ENCODE data around the gene CHID1.

Gene CHID1

DNA sequence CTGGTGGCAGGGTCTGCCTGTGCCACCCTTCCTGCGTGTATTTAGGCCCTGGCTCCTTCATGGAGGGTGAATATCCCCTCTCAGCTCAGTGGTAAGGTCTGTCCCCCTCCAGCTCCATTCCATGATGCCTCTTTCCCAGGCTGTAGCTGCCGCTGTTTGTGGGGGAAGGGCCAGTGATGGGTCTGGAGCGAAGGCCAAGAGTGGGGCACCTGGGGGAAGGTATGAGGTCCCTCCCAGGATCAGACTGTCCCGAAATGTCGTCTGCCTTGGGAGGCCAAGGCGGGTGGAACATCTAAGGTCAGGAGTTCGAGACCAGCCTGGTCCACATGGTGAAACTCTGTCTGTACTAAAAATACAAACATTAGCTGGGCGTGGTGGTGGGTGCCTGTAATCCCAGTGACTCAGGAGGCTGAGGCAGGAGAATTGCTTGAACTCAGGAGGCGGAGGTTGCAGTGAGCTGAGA is 76.7 kb downstream of the CHID1 start:
- peak overlapping the region; percentile 97 for H3K4me2 ChIP-seq (ENCODE audit: low read length)
- peaks cover 30% of the 10 kb centered on the region for H3K36me3 ChIP-seq (ENCODE audit: insufficient read depth, low read length)
- H3K9ac ChIP-seq (ENCODE audit: low read depth, low read length) = peak overlapping the region; percentile 97
- H3K9me3 ChIP-seq (replicated peaks; ENCODE audit: low read length) = no peaks in the 10 kb centered on the region
- peaks cover 79% of the 10 kb centered on the region for H3K4me1 ChIP-seq (ENCODE audit: control insufficient read depth, insufficient read depth, low read length)
- no peaks in the 10 kb centered on the region for H3K27me3 ChIP-seq (ENCODE audit: control insufficient read depth, insufficient read depth, low read length)
- peak overlapping the region; percentile 92 for H3K4me3 ChIP-seq (ENCODE audit: low read length)

GRCh38 chr11:833114-833791 is 77.4 kb downstream of the CHID1 start:
- no peaks in the 10 kb centered on the region for H3K9me3 ChIP-seq (replicated peaks; ENCODE audit: low read length)
- H3K9ac ChIP-seq (ENCODE audit: low read depth, low read length) = peak overlapping the region; percentile 97
- H3K4me1 ChIP-seq (ENCODE audit: control insufficient read depth, insufficient read depth, low read length) = peaks cover 76% of the 10 kb centered on the region
- peak overlapping the region; percentile 97 for H3K4me2 ChIP-seq (ENCODE audit: low read length)
- peaks cover 24% of the 10 kb centered on the region for H3K36me3 ChIP-seq (ENCODE audit: insufficient read depth, low read length)
- H3K4me3 ChIP-seq (ENCODE audit: low read length) = peak overlapping the region; percentile 92
- H3K27me3 ChIP-seq (ENCODE audit: control insufficient read depth, insufficient read depth, low read length) = no peaks in the 10 kb centered on the region

GRCh38 chr11:832529-833113 is 78.0 kb downstream of the CHID1 start, which contains the start of gene CD151:
Gene CD151 (plus strand): TSS chr11:832952. CDS start chr11:836070, 3,118 bp downstream.
- Histone ChIP-seq H3K36me3 (ENCODE audit: insufficient read depth, low read length) (peaks cover 19% of the 10 kb centered on the region), H3K27me3 (ENCODE audit: control insufficient read depth, insufficient read depth, low read length) (peaks cover under 1% of the 10 kb centered on the region), H3K4me2 (ENCODE audit: low read length) (peak within 1 kb of the TSS; percentile 98), H3K9ac (ENCODE audit: low read depth, low read length) (peak within 1 kb of the TSS; percentile 97), H3K9me3 (replicated peaks; ENCODE audit: low read length) (no peaks in the 10 kb centered on the region), H3K4me3 (ENCODE audit: low read length) (peak within 1 kb of the TSS; percentile 92), H3K4me1 (ENCODE audit: control insufficient read depth, insufficient read depth, low read length) (peaks cover 72% of the 10 kb centered on the region)

GRCh38 chr11:831961-832528 is 78.6 kb downstream of the CHID1 start:
- peak overlapping the region; percentile 77 for H3K4me3 ChIP-seq (ENCODE audit: low read length)
- H3K36me3 ChIP-seq (ENCODE audit: insufficient read depth, low read length) = peaks cover 13% of the 10 kb centered on the region
- H3K9ac ChIP-seq (ENCODE audit: low read depth, low read length) = peak overlapping the region; percentile 73
- H3K4me2 ChIP-seq (ENCODE audit: low read length) = peak overlapping the region; percentile 98
- peaks cover 72% of the 10 kb centered on the region for H3K4me1 ChIP-seq (ENCODE audit: control insufficient read depth, insufficient read depth, low read length)
- peaks cover 2% of the 10 kb centered on the region for H3K27me3 ChIP-seq (ENCODE audit: control insufficient read depth, insufficient read depth, low read length)
- H3K9me3 ChIP-seq (replicated peaks; ENCODE audit: low read length) = no peaks in the 10 kb centered on the region

GRCh38 chr11:831118-831864 is 79.3 kb downstream of the CHID1 start:
- H3K36me3 ChIP-seq (ENCODE audit: insufficient read depth, low read length) = peaks cover 5% of the 10 kb centered on the region
- H3K9ac ChIP-seq (ENCODE audit: low read depth, low read length) = peak overlapping the region; percentile 73
- peak overlapping the region; percentile 77 for H3K4me3 ChIP-seq (ENCODE audit: low read length)
- peaks cover 2% of the 10 kb centered on the region for H3K27me3 ChIP-seq (ENCODE audit: control insufficient read depth, insufficient read depth, low read length)
- H3K4me1 ChIP-seq (ENCODE audit: control insufficient read depth, insufficient read depth, low read length) = peaks cover 69% of the 10 kb centered on the region
- peak overlapping the region; percentile 98 for H3K4me2 ChIP-seq (ENCODE audit: low read length)
- H3K9me3 ChIP-seq (replicated peaks; ENCODE audit: low read length) = no peaks in the 10 kb centered on the region

- Histone ChIP-seq H3K4me3 (ENCODE audit: low read length) (no peak overlapping the region), H3K9ac (ENCODE audit: low read depth, low read length) (no peak overlapping the region), H3K9me3 (replicated peaks; ENCODE audit: low read length) (no peaks in the 10 kb centered on the region), H3K4me1 (ENCODE audit: control insufficient read depth, insufficient read depth, low read length) (peaks cover 67% of the 10 kb centered on the region), H3K4me2 (ENCODE audit: low read length) (peak overlapping the region; percentile 98), H3K36me3 (ENCODE audit: insufficient read depth, low read length) (peaks cover 4% of the 10 kb centered on the region), H3K27me3 (ENCODE audit: control insufficient read depth, insufficient read depth, low read length) (peaks cover 2% of the 10 kb centered on the region)
Measured at GRCh38 chr11:830295-831117, 80.1 kb downstream of the CHID1 start.

DNA sequence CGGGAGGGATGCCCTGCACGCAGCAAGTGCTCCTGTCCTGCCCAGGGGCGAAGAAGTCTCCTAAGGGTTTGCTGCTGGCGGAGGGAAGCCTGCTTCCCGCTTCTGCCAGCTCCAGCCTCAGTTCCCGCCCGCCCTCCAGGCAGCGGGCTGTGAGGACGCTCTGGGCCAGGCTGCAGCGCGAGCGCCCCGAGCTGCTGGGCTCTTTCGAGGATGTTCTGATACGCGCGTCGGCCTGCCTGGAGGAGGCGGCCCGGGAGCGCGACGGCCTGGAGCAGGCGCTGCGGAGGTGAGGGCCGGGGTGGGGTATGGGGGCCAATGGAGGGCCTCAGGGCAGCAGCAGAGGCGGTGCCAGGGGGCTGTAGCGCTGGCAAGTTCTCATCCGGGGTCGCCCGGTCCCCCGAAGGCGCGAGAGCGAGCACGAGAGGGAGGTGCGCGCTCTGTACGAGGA is 80.7 kb downstream of the CHID1 start:
- H3K36me3 ChIP-seq (ENCODE audit: insufficient read depth, low read length) = peaks cover 9% of the 10 kb centered on the region
- H3K9ac ChIP-seq (ENCODE audit: low read depth, low read length) = no peak overlapping the region
- peaks cover 61% of the 10 kb centered on the region for H3K4me1 ChIP-seq (ENCODE audit: control insufficient read depth, insufficient read depth, low read length)
- H3K4me3 ChIP-seq (ENCODE audit: low read length) = peak overlapping the region; percentile 41
- peak overlapping the region; percentile 73 for H3K4me2 ChIP-seq (ENCODE audit: low read length)
- no peaks in the 10 kb centered on the region for H3K9me3 ChIP-seq (replicated peaks; ENCODE audit: low read length)
- peaks cover 2% of the 10 kb centered on the region for H3K27me3 ChIP-seq (ENCODE audit: control insufficient read depth, insufficient read depth, low read length)

- Histone ChIP-seq H3K9ac (ENCODE audit: low read depth, low read length) (no peak overlapping the region), H3K4me1 (ENCODE audit: control insufficient read depth, insufficient read depth, low read length) (peaks cover 61% of the 10 kb centered on the region)
Measured at GRCh38 chr11:829176-829846, 81.3 kb downstream of the CHID1 start.

GRCh38 chr11:828506-829175 is 82.0 kb downstream of the CHID1 start:
- peaks cover 2% of the 10 kb centered on the region for H3K27me3 ChIP-seq (ENCODE audit: control insufficient read depth, insufficient read depth, low read length)
- peak overlapping the region; percentile 73 for H3K4me2 ChIP-seq (ENCODE audit: low read length)
- no peak overlapping the region for H3K4me3 ChIP-seq (ENCODE audit: low read length)
- peaks cover 21% of the 10 kb centered on the region for H3K36me3 ChIP-seq (ENCODE audit: insufficient read depth, low read length)
- H3K9ac ChIP-seq (ENCODE audit: low read depth, low read length) = no peak overlapping the region
- no peaks in the 10 kb centered on the region for H3K9me3 ChIP-seq (replicated peaks; ENCODE audit: low read length)
- peaks cover 59% of the 10 kb centered on the region for H3K4me1 ChIP-seq (ENCODE audit: control insufficient read depth, insufficient read depth, low read length)

More at GRCh38 chr11:829176-829846, 81.3 kb downstream of the CHID1 start:
- Histone ChIP-seq H3K27me3 (ENCODE audit: control insufficient read depth, insufficient read depth, low read length) (peaks cover 2% of the 10 kb centered on the region), H3K4me3 (ENCODE audit: low read length) (peak overlapping the region; percentile 41), H3K4me2 (ENCODE audit: low read length) (peak overlapping the region; percentile 73), H3K36me3 (ENCODE audit: insufficient read depth, low read length) (peaks cover 14% of the 10 kb centered on the region), H3K9me3 (replicated peaks; ENCODE audit: low read length) (no peaks in the 10 kb centered on the region)

GRCh38 chr11:827897-828192 is 82.8 kb downstream of the CHID1 start, which contains the start of gene CRACR2B:
Gene CRACR2B (plus strand): TSS chr11:827919. CDS start chr11:828608, 689 bp downstream.
- Histone ChIP-seq H3K27me3 (ENCODE audit: control insufficient read depth, insufficient read depth, low read length) (peaks cover 2% of the 10 kb centered on the region), H3K9me3 (replicated peaks; ENCODE audit: low read length) (no peaks in the 10 kb centered on the region), H3K9ac (ENCODE audit: low read depth, low read length) (no peak within 1 kb of the TSS), H3K4me1 (ENCODE audit: control insufficient read depth, insufficient read depth, low read length) (peaks cover 59% of the 10 kb centered on the region), H3K4me2 (ENCODE audit: low read length) (peak within 1 kb of the TSS; percentile 58), H3K4me3 (ENCODE audit: low read length) (peak within 1 kb of the TSS; percentile 30), H3K36me3 (ENCODE audit: insufficient read depth, low read length) (peaks cover 21% of the 10 kb centered on the region)

Measured in skeletal muscle satellite cell (primary cell).